ENCODE measurements around the gene PCNX1.

Gene PCNX1

GRCh38 chr14:70976591-70976990, 69.3 kb downstream of the PCNX1 start:
- Histone ChIP-seq H3K27ac (ENCODE audit: low read depth, low read length) (no peak overlapping the region), H3K4me1 (ENCODE audit: insufficient read depth, low read length) (peaks cover 5% of the 10 kb centered on the region), H3K9ac (ENCODE audit: low read length) (no peak overlapping the region), H3K9me3 (ENCODE audit: low read length) (no peaks in the 10 kb centered on the region), H3K27me3 (ENCODE audit: control insufficient read depth in 1 of 2, insufficient read depth in 2 of 2, low read length in 2 of 2) (no peaks in the 10 kb centered on the region), H3K4me3 (ENCODE audit: low read depth in 1 of 2, low read length in 2 of 2) (no peak overlapping the region), H3K36me3 (ENCODE audit: insufficient read depth, low read length) (peaks cover 19% of the 10 kb centered on the region)

- Histone ChIP-seq H3K36me3 (ENCODE audit: insufficient read depth, low read length) (peaks cover 19% of the 10 kb centered on the region), H3K27me3 (ENCODE audit: control insufficient read depth in 1 of 2, insufficient read depth in 2 of 2, low read length in 2 of 2) (no peaks in the 10 kb centered on the region), H3K9me3 (ENCODE audit: low read length) (no peaks in the 10 kb centered on the region), H3K4me1 (ENCODE audit: insufficient read depth, low read length) (peaks cover 12% of the 10 kb centered on the region), H3K4me3 (ENCODE audit: low read depth in 1 of 2, low read length in 2 of 2) (no peak overlapping the region), H3K9ac (ENCODE audit: low read length) (no peak overlapping the region), H3K27ac (ENCODE audit: low read depth, low read length) (no peak overlapping the region)
Measured at GRCh38 chr14:70981000-70981952, 74.0 kb downstream of the PCNX1 start.

- H3K27ac ChIP-seq (ENCODE audit: low read depth, low read length) = no peak overlapping the region
- H3K4me3 ChIP-seq (ENCODE audit: low read depth in 1 of 2, low read length in 2 of 2) = no peak overlapping the region
- H3K4me1 ChIP-seq (ENCODE audit: insufficient read depth, low read length) = peaks cover 9% of the 10 kb centered on the region
- H3K36me3 ChIP-seq (ENCODE audit: insufficient read depth, low read length) = peaks cover 15% of the 10 kb centered on the region
- H3K9me3 ChIP-seq (ENCODE audit: low read length) = no peaks in the 10 kb centered on the region
- no peak overlapping the region for H3K9ac ChIP-seq (ENCODE audit: low read length)
- H3K27me3 ChIP-seq (ENCODE audit: control insufficient read depth in 1 of 2, insufficient read depth in 2 of 2, low read length in 2 of 2) = no peaks in the 10 kb centered on the region
Measured at GRCh38 chr14:70982200-70982599, 74.9 kb downstream of the PCNX1 start.

- Histone ChIP-seq H3K9me3 (ENCODE audit: low read length) (no peaks in the 10 kb centered on the region), H3K36me3 (ENCODE audit: insufficient read depth, low read length) (no peaks in the 10 kb centered on the region), H3K9ac (ENCODE audit: low read length) (no peak overlapping the region), H3K4me1 (ENCODE audit: insufficient read depth, low read length) (peaks cover 7% of the 10 kb centered on the region), H3K27me3 (ENCODE audit: control insufficient read depth in 1 of 2, insufficient read depth in 2 of 2, low read length in 2 of 2) (no peaks in the 10 kb centered on the region), H3K4me3 (ENCODE audit: low read depth in 1 of 2, low read length in 2 of 2) (no peak overlapping the region), H3K27ac (ENCODE audit: low read depth, low read length) (no peak overlapping the region)
Measured at GRCh38 chr14:70987041-70987440, 79.8 kb downstream of the PCNX1 start.

GRCh38 chr14:70988452-70988851, 81.2 kb downstream of the PCNX1 start:
- Histone ChIP-seq H3K4me1 (ENCODE audit: insufficient read depth, low read length) (no peaks in the 10 kb centered on the region), H3K9me3 (ENCODE audit: low read length) (no peaks in the 10 kb centered on the region), H3K27ac (ENCODE audit: low read depth, low read length) (no peak overlapping the region), H3K36me3 (ENCODE audit: insufficient read depth, low read length) (no peaks in the 10 kb centered on the region), H3K9ac (ENCODE audit: low read length) (no peak overlapping the region), H3K27me3 (ENCODE audit: control insufficient read depth in 1 of 2, insufficient read depth in 2 of 2, low read length in 2 of 2) (no peaks in the 10 kb centered on the region), H3K4me3 (ENCODE audit: low read depth in 1 of 2, low read length in 2 of 2) (no peak overlapping the region)

- Histone ChIP-seq H3K4me3 (ENCODE audit: low read depth in 1 of 2, low read length in 2 of 2) (no peak overlapping the region), H3K9me3 (ENCODE audit: low read length) (no peaks in the 10 kb centered on the region), H3K27me3 (ENCODE audit: control insufficient read depth in 1 of 2, insufficient read depth in 2 of 2, low read length in 2 of 2) (no peaks in the 10 kb centered on the region)
Measured at GRCh38 chr14:70993931-70994330, 86.7 kb downstream of the PCNX1 start.

GRCh38 chr14:70995211-70995610, 88.0 kb downstream of the PCNX1 start:
- Histone ChIP-seq H3K9ac (ENCODE audit: low read length) (no peak overlapping the region), H3K27me3 (ENCODE audit: control insufficient read depth in 1 of 2, insufficient read depth in 2 of 2, low read length in 2 of 2) (no peaks in the 10 kb centered on the region), H3K27ac (ENCODE audit: low read depth, low read length) (no peak overlapping the region), H3K9me3 (ENCODE audit: low read length) (no peaks in the 10 kb centered on the region), H3K36me3 (ENCODE audit: insufficient read depth, low read length) (no peaks in the 10 kb centered on the region), H3K4me1 (ENCODE audit: insufficient read depth, low read length) (no peaks in the 10 kb centered on the region), H3K4me3 (ENCODE audit: low read depth in 1 of 2, low read length in 2 of 2) (no peak overlapping the region)

More at GRCh38 chr14:70993931-70994330, 86.7 kb downstream of the PCNX1 start:
- no peaks in the 10 kb centered on the region for H3K4me1 ChIP-seq (ENCODE audit: insufficient read depth, low read length)
- no peaks in the 10 kb centered on the region for H3K36me3 ChIP-seq (ENCODE audit: insufficient read depth, low read length)
- H3K9ac ChIP-seq (ENCODE audit: low read length) = no peak overlapping the region
- H3K27ac ChIP-seq (ENCODE audit: low read depth, low read length) = no peak overlapping the region

- Histone ChIP-seq H3K4me1 (ENCODE audit: insufficient read depth, low read length) (no peaks in the 10 kb centered on the region), H3K27me3 (ENCODE audit: control insufficient read depth in 1 of 2, insufficient read depth in 2 of 2, low read length in 2 of 2) (no peaks in the 10 kb centered on the region), H3K9me3 (ENCODE audit: low read length) (no peaks in the 10 kb centered on the region), H3K9ac (ENCODE audit: low read length) (no peak overlapping the region), H3K4me3 (ENCODE audit: low read depth in 1 of 2, low read length in 2 of 2) (no peak overlapping the region), H3K27ac (ENCODE audit: low read depth, low read length) (no peak overlapping the region), H3K36me3 (ENCODE audit: insufficient read depth, low read length) (no peaks in the 10 kb centered on the region)
Measured at GRCh38 chr14:70995671-70996070, 88.4 kb downstream of the PCNX1 start.

GRCh38 chr14:70999117-70999516, 91.9 kb downstream of the PCNX1 start:
- Histone ChIP-seq H3K9me3 (ENCODE audit: low read length) (no peaks in the 10 kb centered on the region), H3K4me3 (ENCODE audit: low read depth in 1 of 2, low read length in 2 of 2) (no peak overlapping the region), H3K27me3 (ENCODE audit: control insufficient read depth in 1 of 2, insufficient read depth in 2 of 2, low read length in 2 of 2) (no peaks in the 10 kb centered on the region), H3K4me1 (ENCODE audit: insufficient read depth, low read length) (no peaks in the 10 kb centered on the region), H3K9ac (ENCODE audit: low read length) (no peak overlapping the region), H3K36me3 (ENCODE audit: insufficient read depth, low read length) (peaks cover 7% of the 10 kb centered on the region), H3K27ac (ENCODE audit: low read depth, low read length) (no peak overlapping the region)

- H3K9me3 ChIP-seq (ENCODE audit: low read length) = no peaks in the 10 kb centered on the region
- H3K27me3 ChIP-seq (ENCODE audit: control insufficient read depth in 1 of 2, insufficient read depth in 2 of 2, low read length in 2 of 2) = no peaks in the 10 kb centered on the region
- H3K36me3 ChIP-seq (ENCODE audit: insufficient read depth, low read length) = peaks cover 11% of the 10 kb centered on the region
- H3K4me3 ChIP-seq (ENCODE audit: low read depth in 1 of 2, low read length in 2 of 2) = no peak overlapping the region
- no peaks in the 10 kb centered on the region for H3K4me1 ChIP-seq (ENCODE audit: insufficient read depth, low read length)
- H3K9ac ChIP-seq (ENCODE audit: low read length) = no peak overlapping the region
- no peak overlapping the region for H3K27ac ChIP-seq (ENCODE audit: low read depth, low read length)
Measured at GRCh38 chr14:71000091-71000490, 92.8 kb downstream of the PCNX1 start.

- Histone ChIP-seq H3K27ac (ENCODE audit: low read depth, low read length) (no peak overlapping the region), H3K4me3 (ENCODE audit: low read depth in 1 of 2, low read length in 2 of 2) (no peak overlapping the region), H3K36me3 (ENCODE audit: insufficient read depth, low read length) (peaks cover 11% of the 10 kb centered on the region), H3K9me3 (ENCODE audit: low read length) (no peaks in the 10 kb centered on the region), H3K27me3 (ENCODE audit: control insufficient read depth in 1 of 2, insufficient read depth in 2 of 2, low read length in 2 of 2) (no peaks in the 10 kb centered on the region), H3K9ac (ENCODE audit: low read length) (no peak overlapping the region), H3K4me1 (ENCODE audit: insufficient read depth, low read length) (no peaks in the 10 kb centered on the region)
Measured at GRCh38 chr14:71001742-71002141, 94.5 kb downstream of the PCNX1 start.

GRCh38 chr14:71003156-71003555, 95.9 kb downstream of the PCNX1 start:
- Histone ChIP-seq H3K27me3 (ENCODE audit: control insufficient read depth in 1 of 2, insufficient read depth in 2 of 2, low read length in 2 of 2) (no peaks in the 10 kb centered on the region), H3K4me1 (ENCODE audit: insufficient read depth, low read length) (no peaks in the 10 kb centered on the region), H3K4me3 (ENCODE audit: low read depth in 1 of 2, low read length in 2 of 2) (no peak overlapping the region), H3K27ac (ENCODE audit: low read depth, low read length) (no peak overlapping the region), H3K36me3 (ENCODE audit: insufficient read depth, low read length) (peaks cover 11% of the 10 kb centered on the region), H3K9ac (ENCODE audit: low read length) (no peak overlapping the region), H3K9me3 (ENCODE audit: low read length) (no peaks in the 10 kb centered on the region)
